Parathyroid adenoma (tissue), 2 donors: ENCODE measurements around the gene C10orf120.

Experiments used
- H2AFZ ChIP-seq: fragments of 300-600 bp; sonication (generic); one replicate; pipeline ENCODE4 v1.7.0; 2017; ENCODE audit warnings: antibody characterized with exemption, mild to moderate bottlenecking
- H3K27ac ChIP-seq: fragments of 300-600 bp; sonication (generic); one replicate; pipeline ENCODE4 v1.7.0; 2017
- H3K27me3 ChIP-seq: fragments of 300-600 bp; sonication (generic); one replicate; pipeline ENCODE4 v1.7.0; 2017; ENCODE audit warnings: low read length; ENCODE audit not compliant: control insufficient read depth, insufficient read depth
- H3K36me3 ChIP-seq: fragments of 300-600 bp; sonication (generic); one replicate; pipeline ENCODE4 v1.7.0; 2017; ENCODE audit warnings: low read length; ENCODE audit not compliant: control insufficient read depth, insufficient read depth
- H3K4me1 ChIP-seq: fragments of 300-600 bp; sonication (generic); one replicate; pipeline ENCODE4 v1.7.0; 2017; ENCODE audit warnings: control low read depth
- H3K4me2 ChIP-seq: fragments of 300-600 bp; sonication (generic); one replicate; pipeline ENCODE4 v1.7.0; 2017; ENCODE audit warnings: low read length
- H3K4me3 ChIP-seq: fragments of 300-600 bp; sonication (generic); one replicate; pipeline ENCODE4 v1.7.0; 2017; ENCODE audit warnings: low read depth, low read length
- H3K79me2 ChIP-seq: fragments of 300-600 bp; sonication (generic); one replicate; pipeline ENCODE4 v1.7.0; 2017; ENCODE audit warnings: control low read depth
- H3K9ac ChIP-seq: fragments of 300-600 bp; sonication (generic); one replicate; pipeline ENCODE4 v1.7.0; 2017; ENCODE audit warnings: mild to moderate bottlenecking
- H3K9me3 ChIP-seq: fragments of 300-600 bp; sonication (generic); one replicate; pipeline ENCODE4 v1.7.0; 2017; ENCODE audit warnings: low read length; ENCODE audit not compliant: control insufficient read depth
- CTCF ChIP-seq: fragments of 300-600 bp; sonication (generic); IDR thresholded peaks from one replicate; pipeline ENCODE4 v1.7.0; 2017; ENCODE audit warnings: antibody characterized with exemption, mild to moderate bottlenecking
- donor health status: primary hyperparathyroidism.

Gene C10orf120

DNA sequence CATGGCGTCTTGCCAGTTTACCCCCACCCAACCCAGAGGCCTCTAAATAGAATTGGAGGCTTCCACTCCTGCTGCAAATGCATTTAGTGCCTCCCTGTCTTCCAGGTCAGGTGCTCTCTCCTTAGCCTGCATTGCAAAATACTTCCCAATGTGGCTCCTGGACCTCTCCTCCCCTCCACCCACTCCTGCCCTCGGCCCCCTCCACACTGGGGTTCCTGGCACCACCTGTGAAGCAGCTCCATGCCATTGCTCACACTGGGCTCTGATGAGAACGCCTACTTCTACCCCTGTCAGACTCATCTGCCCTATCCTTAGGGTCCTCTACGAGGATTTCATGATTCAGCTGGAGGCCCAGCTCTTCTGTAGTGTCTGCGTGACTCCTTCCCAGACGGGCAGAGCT is 37.4 kb downstream of the C10orf120 start:
- Histone ChIP-seq H3K36me3 (no peaks in the 10 kb centered on the region), H3K9ac (no peak overlapping the region), H3K4me2 (no peak overlapping the region), H3K27ac (no peak overlapping the region), H3K27me3 (no peaks in the 10 kb centered on the region), H2AFZ (no peak overlapping the region), H3K4me1 (no peaks in the 10 kb centered on the region), H3K4me3 (no peak overlapping the region), H3K9me3 (no peaks in the 10 kb centered on the region), H3K79me2 (no peaks in the 10 kb centered on the region)
- TF ChIP-seq CTCF: no peak

DNA sequence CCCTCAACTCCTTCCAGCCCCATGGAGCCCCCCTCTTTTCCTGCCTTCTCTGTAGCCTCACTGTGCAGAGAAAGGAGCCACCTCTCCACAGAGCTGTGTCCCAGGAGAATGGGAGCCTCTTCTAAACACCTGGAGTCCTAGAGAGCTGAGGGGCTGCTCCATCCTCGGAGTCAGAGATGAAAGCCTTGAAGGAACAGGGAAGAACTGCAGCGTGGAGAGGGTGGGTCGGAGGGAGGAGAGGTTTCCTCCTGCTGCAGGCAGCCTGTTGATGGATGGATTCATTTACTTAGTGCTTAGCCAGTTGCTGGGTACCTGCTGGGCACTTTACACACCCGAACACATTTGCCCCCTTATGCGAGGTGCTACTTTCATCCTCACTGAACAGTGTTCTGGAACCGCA is 39.0 kb downstream of the C10orf120 start:
- Histone ChIP-seq H3K27me3 (no peaks in the 10 kb centered on the region), H3K9ac (no peak overlapping the region), H3K4me2 (no peak overlapping the region), H3K36me3 (no peaks in the 10 kb centered on the region), H3K4me1 (no peaks in the 10 kb centered on the region), H2AFZ (no peak overlapping the region), H3K79me2 (no peaks in the 10 kb centered on the region), H3K9me3 (no peaks in the 10 kb centered on the region), H3K4me3 (no peak overlapping the region), H3K27ac (no peak overlapping the region)
- TF ChIP-seq CTCF: no peak

GRCh38 chr10:122659651-122660050 is 40.0 kb downstream of the C10orf120 start:
- Histone ChIP-seq H3K27ac (no peak overlapping the region), H3K27me3 (no peaks in the 10 kb centered on the region), H3K4me1 (no peaks in the 10 kb centered on the region), H3K4me3 (no peak overlapping the region), H3K36me3 (no peaks in the 10 kb centered on the region), H3K9ac (no peak overlapping the region), H2AFZ (no peak overlapping the region), H3K4me2 (no peak overlapping the region), H3K9me3 (no peaks in the 10 kb centered on the region), H3K79me2 (no peaks in the 10 kb centered on the region)
- TF ChIP-seq CTCF: no peak

DNA sequence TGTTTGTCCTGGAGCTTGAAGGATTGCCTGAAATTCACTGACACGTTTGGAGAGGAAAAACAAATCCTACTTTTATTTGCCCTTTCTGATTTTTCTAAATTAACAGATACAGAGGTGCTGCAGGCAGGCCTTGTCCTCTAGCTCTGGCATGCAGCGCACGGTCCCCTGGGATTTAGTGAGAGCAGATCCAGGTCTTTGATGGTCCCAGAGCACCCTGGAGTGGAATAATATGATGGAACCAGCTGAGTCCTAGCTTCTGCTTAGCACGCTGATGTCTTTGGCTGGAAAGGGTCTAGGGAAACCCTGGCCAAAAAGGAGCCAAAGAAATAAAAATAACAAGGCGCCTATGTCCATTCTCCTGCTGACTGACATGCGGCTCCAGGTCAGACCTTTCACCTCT is 40.5 kb downstream of the C10orf120 start:
- Histone ChIP-seq H3K27me3 (no peaks in the 10 kb centered on the region), H3K79me2 (no peaks in the 10 kb centered on the region), H3K4me2 (no peak overlapping the region), H3K4me3 (no peak overlapping the region), H2AFZ (no peak overlapping the region), H3K27ac (no peak overlapping the region), H3K9ac (no peak overlapping the region), H3K36me3 (no peaks in the 10 kb centered on the region), H3K9me3 (no peaks in the 10 kb centered on the region), H3K4me1 (no peaks in the 10 kb centered on the region)
- no peak for TF ChIP-seq CTCF

DNA sequence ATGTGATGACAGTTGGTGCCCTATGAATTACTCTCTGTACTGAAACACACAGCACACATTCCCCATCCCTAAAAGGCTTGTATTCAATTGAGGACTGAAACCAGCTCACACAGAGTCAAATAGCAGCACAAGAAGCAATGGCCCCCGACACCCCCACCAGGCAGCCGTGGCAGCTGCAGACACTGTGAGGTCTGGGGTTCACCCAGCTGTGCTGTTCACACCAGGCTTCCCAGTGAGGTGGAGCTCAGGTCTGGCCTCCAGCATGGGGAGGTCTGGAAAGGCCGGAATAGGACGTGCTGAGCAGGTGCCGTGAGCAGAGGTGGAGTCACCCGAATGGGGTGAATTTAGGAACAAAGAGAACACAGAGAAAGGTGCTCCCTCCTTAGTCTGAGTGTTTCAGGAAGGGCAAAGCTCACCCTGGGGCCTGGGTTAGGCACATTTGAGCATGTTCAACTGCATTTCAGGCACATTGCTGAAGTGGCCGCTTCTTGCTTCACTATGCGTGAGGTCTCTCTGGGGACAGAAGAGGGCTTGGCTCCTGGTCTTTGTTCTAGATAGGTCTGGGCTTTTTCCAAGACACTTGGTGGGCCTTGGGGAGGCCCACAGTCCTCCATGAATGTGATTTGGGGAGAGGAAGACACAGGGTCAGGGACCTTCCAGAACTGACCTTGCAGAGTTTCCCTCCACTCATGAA is 41.1 kb downstream of the C10orf120 start:
- Histone ChIP-seq H3K27me3 (no peaks in the 10 kb centered on the region), H3K79me2 (no peaks in the 10 kb centered on the region), H3K4me3 (no peak overlapping the region), H3K4me2 (no peak overlapping the region), H3K36me3 (no peaks in the 10 kb centered on the region), H3K27ac (no peak overlapping the region), H3K9me3 (no peaks in the 10 kb centered on the region), H2AFZ (no peak overlapping the region), H3K4me1 (no peaks in the 10 kb centered on the region), H3K9ac (no peak overlapping the region)
- no peak for TF ChIP-seq CTCF
